DND-41 (cell line): ENCODE measurements around the gene B4GALT5.

Experiments used
- ATAC-seq: fragments of 200-7000 bp; cut with Tn5 transposase; 3 replicates; pipeline ENCODE4 v1.9.1; 2021; ENCODE audit warnings: low read depth; ENCODE audit not compliant: insufficient read depth
- DNase-seq: peaks from one replicate; pipeline ENCODE4 v3.0.0-alpha.2; 2020
- H2AFZ ChIP-seq: 2 replicates; pipeline ENCODE4 v1.6.0; 2012; ENCODE audit warnings: low read depth, low read length
- H3K27ac ChIP-seq: 2 replicates; pipeline ENCODE4 v1.5.1; 2012; ENCODE audit warnings: low read length, inconsistent platforms
- H3K27me3 ChIP-seq: fragments of 200-600 bp; sonication (generic); 2 replicates; pipeline ENCODE4 v1.6.0; 2012; ENCODE audit warnings: low read length, mild to moderate bottlenecking, inconsistent platforms; ENCODE audit not compliant: insufficient read depth, poor library complexity
- H3K36me3 ChIP-seq: 2 replicates; pipeline ENCODE4 v1.5.1; 2012; ENCODE audit warnings: low read length, inconsistent platforms; ENCODE audit not compliant: insufficient read depth
- H3K4me1 ChIP-seq: 2 replicates; pipeline ENCODE4 v1.5.1; 2012; ENCODE audit warnings: mild to moderate bottlenecking, low read length; ENCODE audit not compliant: insufficient read depth
- H3K4me2 ChIP-seq: 2 replicates; pipeline ENCODE4 v1.6.0; 2012; ENCODE audit warnings: mild to moderate bottlenecking, moderate library complexity, low read length, inconsistent platforms; ENCODE audit not compliant: insufficient read depth
- H3K4me3 ChIP-seq, 2 experiments: fragments of 200-600 bp in 1 of 2; shearing (Covaris generic) in 1 of 2; 2 replicates each; pipeline ENCODE4 v1.5.1; 2012 to 2016; ENCODE audit warnings: inconsistent platforms in 2 of 2, low read length in 2 of 2, mild to moderate bottlenecking in 2 of 2, low read depth in 1 of 2, moderate library complexity in 1 of 2
- H3K79me2 ChIP-seq: 2 replicates; pipeline ENCODE4 v1.6.0; 2012; ENCODE audit warnings: low read length, inconsistent platforms; ENCODE audit not compliant: insufficient read depth
- H3K9ac ChIP-seq: 2 replicates; pipeline ENCODE4 v1.6.0; 2012; ENCODE audit warnings: low read depth, mild to moderate bottlenecking, inconsistent platforms, low read length, moderate library complexity
- H3K9me3 ChIP-seq: 2 replicates; pipeline ENCODE4 v1.5.1; 2012; ENCODE audit warnings: low read length, moderate library complexity, mild to moderate bottlenecking, inconsistent platforms; ENCODE audit not compliant: insufficient read depth, severe bottlenecking
- H4K20me1 ChIP-seq: 2 replicates; pipeline ENCODE4 v1.6.0; 2012; ENCODE audit warnings: low read length; ENCODE audit not compliant: insufficient read depth
- CTCF ChIP-seq: IDR thresholded peaks from 2 replicates; pipeline ENCODE4 v1.5.1; 2012; ENCODE audit warnings: borderline replicate concordance, low read length, moderate library complexity, mild to moderate bottlenecking; ENCODE audit not compliant: poor library complexity, severe bottlenecking; ENCODE audit errors: extremely low read depth
- EZH2 ChIP-seq: IDR thresholded peaks from 3 replicates; pipeline ENCODE4 v1.6.1; 2012; ENCODE audit warnings: borderline replicate concordance, low read depth, mild to moderate bottlenecking, moderate library complexity, low read length, inconsistent platforms; ENCODE audit not compliant: severe bottlenecking

B4GALT5 gene

DNA sequence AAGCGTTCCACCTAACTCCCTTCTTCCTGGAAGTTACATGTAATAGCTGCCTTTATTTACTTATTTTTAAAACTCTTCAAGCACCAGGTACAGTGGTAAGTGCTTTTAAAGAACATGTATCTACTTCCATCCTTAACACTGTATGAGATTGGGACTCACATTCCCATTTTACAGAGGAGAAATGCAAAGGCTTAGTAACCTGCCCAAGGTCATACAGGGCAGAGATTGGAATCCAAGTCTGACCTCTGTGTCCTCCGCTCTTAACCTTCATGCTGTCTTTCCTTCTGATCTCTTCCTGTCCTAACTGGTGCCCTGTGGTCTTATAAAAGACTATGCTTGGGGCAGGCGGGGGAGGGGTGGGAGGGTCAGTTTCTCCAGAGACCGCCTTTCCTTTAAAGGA, 1.6 kb downstream of the B4GALT5 start:
- ATAC-seq (no peak), DNase-seq (no peak)
- Histone ChIP-seq H4K20me1 (peaks cover 43% of the 10 kb centered on the region), H3K4me2 (peak overlapping the region; percentile 84), H3K27ac (no peak overlapping the region), H3K79me2 (peaks cover 66% of the 10 kb centered on the region), H3K4me3 (peak overlapping the region in 1 of 2 experiments; percentile 77; a peak in 3 of 4 replicates), H3K36me3 (no peaks in the 10 kb centered on the region), H3K4me1 (peaks cover 32% of the 10 kb centered on the region), H3K9ac (peak overlapping the region; percentile 87; the same call in 1 of the 2 replicates), H3K27me3 (no peaks in the 10 kb centered on the region), H3K9me3 (no peaks in the 10 kb centered on the region), H2AFZ (no peak overlapping the region)
- TF ChIP-seq CTCF (no peak), EZH2 (no peak)

- H3K4me1 ChIP-seq, result peaks cover 32% of the 10 kb centered on the region
- H3K9ac ChIP-seq, result peak overlapping the region; percentile 87; the same call in 1 of the 2 replicates
- ATAC-seq (no peak), DNase-seq (no peak)
- no peaks in the 10 kb centered on the region for H3K9me3 ChIP-seq
- H4K20me1 ChIP-seq, result peaks cover 47% of the 10 kb centered on the region
- peak overlapping the region; percentile 84 for H3K4me2 ChIP-seq
- H3K27ac ChIP-seq, result no peak overlapping the region
- no peaks in the 10 kb centered on the region for H3K27me3 ChIP-seq
- H3K4me3 ChIP-seq, result peak overlapping the region in 1 of 2 experiments; percentile 77; a peak in 1 of 4 replicates
- no peak overlapping the region for H2AFZ ChIP-seq
- no peaks in the 10 kb centered on the region for H3K36me3 ChIP-seq
- peaks cover 71% of the 10 kb centered on the region for H3K79me2 ChIP-seq
- TF ChIP-seq CTCF, result no peak
- TF ChIP-seq EZH2, result no peak
These were observed 2.1 kb downstream of the B4GALT5 start for GRCh38 chr20:49711667-49711987.

DNA sequence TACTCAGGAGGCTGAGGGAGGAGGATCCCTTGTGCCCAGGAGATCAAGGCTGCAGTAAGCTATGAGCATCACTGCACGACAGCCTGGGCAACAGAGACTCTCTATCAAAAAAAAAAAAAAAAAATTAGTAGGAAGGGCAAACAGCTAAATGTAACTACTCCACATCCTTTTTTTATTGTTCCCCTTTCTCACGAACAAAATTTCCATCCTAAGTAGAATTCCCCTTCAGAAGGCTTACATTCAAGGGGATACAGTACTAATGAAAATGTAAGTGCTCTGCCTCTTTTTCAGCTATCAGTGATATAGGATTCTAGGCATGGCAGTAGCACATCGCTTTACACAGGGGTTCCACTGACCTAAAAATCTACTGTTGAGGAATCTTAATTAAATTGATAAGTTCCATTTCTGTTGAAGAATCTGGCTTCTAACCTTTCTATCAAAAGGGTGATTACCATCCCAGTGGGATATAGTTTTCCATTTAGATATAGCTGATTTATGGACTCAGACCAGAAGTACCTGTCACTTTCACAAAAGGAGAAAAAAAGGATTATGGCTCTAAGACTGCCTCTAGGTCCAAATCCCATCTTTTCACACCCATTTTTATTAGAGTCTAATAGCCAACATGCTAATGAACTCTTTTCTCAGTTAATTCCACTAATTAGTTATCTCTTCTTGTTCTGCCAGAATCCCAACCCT, 2.6 kb downstream of the B4GALT5 start:
- peak overlapping the region; percentile 87; the same call in 1 of the 2 replicates for H3K9ac ChIP-seq
- peaks cover 50% of the 10 kb centered on the region for H4K20me1 ChIP-seq
- peaks cover 32% of the 10 kb centered on the region for H3K4me1 ChIP-seq
- peak overlapping the region; percentile 84 for H3K4me2 ChIP-seq
- H3K27ac ChIP-seq, result no peak overlapping the region
- no peak overlapping the region for H2AFZ ChIP-seq
- no peaks in the 10 kb centered on the region for H3K27me3 ChIP-seq
- H3K4me3 ChIP-seq, result peak overlapping the region in 1 of 2 experiments; percentile 77; a peak in 1 of 4 replicates
- no peak for TF ChIP-seq CTCF
- TF ChIP-seq EZH2, result no peak
- DNase-seq, result no peak
- no peak for ATAC-seq
- H3K36me3 ChIP-seq, result no peaks in the 10 kb centered on the region
- no peaks in the 10 kb centered on the region for H3K9me3 ChIP-seq
- peaks cover 76% of the 10 kb centered on the region for H3K79me2 ChIP-seq

- no peak for ATAC-seq
- TF ChIP-seq CTCF (no peak), EZH2 (no peak)
- Histone ChIP-seq H3K9me3 (no peaks in the 10 kb centered on the region), H3K36me3 (no peaks in the 10 kb centered on the region), H3K79me2 (peaks cover 94% of the 10 kb centered on the region), H2AFZ (no peak overlapping the region), H4K20me1 (peaks cover 60% of the 10 kb centered on the region), H3K27ac (no peak overlapping the region), H3K4me2 (no peak overlapping the region), H3K4me1 (peaks cover 15% of the 10 kb centered on the region), H3K4me3 (no peak overlapping the region), H3K27me3 (no peaks in the 10 kb centered on the region), H3K9ac (no peak overlapping the region)
- DNase-seq, result no peak
These were observed 6.6 kb downstream of the B4GALT5 start for GRCh38 chr20:49707118-49707517.
